GM19025 (cell line): ENCODE results near the gene NSUN4.

Experiments used
- ATAC-seq: cut with Tn5 transposase; IDR thresholded peaks from one replicate; pipeline ENCODE4 v1.9.1; 2021; ENCODE audit warnings: mild to moderate bottlenecking, low read depth, moderate library complexity; ENCODE audit not compliant: unreplicated experiment

NSUN4 gene

DNA sequence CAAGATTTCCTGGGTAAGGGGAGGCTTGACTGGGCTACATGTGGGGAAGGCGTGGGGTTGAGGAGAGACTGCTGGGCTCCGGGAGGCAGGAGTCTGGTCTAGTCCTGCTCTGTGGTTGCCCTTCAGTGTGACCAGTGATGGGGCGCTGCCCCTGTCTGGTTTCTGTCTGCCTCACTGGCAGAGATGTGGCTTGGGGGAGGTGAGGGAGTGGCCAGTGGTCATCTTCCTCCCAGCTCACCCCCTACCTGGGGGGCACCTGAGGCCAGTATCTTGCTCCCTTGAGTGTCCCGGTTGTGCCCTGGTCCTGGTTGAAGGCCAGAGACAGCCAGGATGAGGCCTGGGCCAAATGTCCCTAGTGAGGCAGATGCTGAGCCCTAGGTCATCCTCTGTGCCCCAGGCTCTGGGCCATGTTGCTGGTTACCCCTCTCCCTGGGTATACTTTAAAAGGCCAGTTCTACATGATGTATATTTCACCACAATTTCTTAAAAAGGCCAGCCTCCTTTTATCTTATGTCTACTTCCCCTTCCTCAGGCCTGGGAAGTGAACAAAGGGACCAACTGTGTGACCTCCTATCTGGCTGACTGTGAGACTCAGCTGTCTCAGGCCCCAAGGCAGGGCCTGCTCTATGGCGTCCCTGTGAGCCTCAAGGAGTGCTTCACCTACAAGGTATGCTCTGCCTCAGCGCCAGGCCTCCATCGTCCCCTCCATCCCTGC lies 64.0 kb downstream of the NSUN4 start:
- no peak for ATAC-seq

- no peak for ATAC-seq
Measured at GRCh38 chr1:46405197-46405555, 64.6 kb downstream of the NSUN4 start.

GRCh38 chr1:46405724-46406123 lies 65.1 kb downstream of the NSUN4 start:
- ATAC-seq: no peak

- no peak for ATAC-seq
Measured at GRCh38 chr1:46406881-46407608, 66.4 kb downstream of the NSUN4 start.

- no peak for ATAC-seq
Measured at GRCh38 chr1:46407636-46408035, 67.0 kb downstream of the NSUN4 start.

DNA sequence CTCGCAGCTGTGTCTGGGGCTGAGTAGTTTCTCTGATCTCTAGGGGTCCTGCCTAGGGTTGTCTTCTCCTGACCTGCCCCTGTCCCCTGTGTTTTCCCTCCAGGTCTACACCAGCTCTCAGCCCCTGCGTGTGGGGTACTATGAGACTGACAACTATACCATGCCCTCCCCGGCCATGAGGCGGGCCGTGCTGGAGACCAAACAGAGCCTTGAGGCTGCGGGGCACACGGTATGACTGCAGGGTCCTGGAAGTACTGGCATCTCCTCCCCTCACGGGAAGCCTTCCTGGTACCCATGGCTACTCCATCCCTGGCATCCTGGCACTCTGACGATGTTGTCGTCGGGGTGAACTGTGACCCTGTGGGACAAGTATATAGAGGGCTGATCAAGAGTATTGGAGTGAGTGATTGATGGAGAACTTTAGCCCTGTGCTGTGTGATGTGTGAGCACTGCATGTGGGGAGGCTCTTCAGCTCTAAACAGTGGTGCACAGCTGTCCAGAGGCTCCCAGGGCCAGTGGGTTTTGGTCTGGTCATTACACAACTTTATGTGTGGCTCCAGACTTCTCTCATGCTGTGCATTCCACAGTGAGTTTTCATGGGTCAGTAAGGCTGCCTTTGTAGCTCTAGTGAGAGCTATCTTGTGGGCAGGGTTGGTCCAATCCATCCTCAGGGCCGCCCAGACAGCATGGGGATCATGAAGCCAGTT lies 67.9 kb downstream of the NSUN4 start:
- no peak for ATAC-seq

DNA sequence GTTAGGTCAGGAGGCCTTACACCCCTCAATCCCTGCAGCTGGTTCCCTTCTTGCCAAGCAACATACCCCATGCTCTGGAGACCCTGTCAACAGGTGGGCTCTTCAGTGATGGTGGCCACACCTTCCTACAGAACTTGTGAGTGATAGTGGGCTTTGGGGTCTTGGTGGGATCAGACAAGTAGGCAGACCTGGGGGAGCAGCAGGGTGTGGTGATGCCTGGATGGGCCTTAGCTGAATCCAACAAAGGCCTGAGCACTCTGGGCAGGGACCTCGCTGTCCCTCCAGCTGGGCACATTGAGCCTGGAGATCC lies 68.4 kb downstream of the NSUN4 start:
- no peak for ATAC-seq

DNA sequence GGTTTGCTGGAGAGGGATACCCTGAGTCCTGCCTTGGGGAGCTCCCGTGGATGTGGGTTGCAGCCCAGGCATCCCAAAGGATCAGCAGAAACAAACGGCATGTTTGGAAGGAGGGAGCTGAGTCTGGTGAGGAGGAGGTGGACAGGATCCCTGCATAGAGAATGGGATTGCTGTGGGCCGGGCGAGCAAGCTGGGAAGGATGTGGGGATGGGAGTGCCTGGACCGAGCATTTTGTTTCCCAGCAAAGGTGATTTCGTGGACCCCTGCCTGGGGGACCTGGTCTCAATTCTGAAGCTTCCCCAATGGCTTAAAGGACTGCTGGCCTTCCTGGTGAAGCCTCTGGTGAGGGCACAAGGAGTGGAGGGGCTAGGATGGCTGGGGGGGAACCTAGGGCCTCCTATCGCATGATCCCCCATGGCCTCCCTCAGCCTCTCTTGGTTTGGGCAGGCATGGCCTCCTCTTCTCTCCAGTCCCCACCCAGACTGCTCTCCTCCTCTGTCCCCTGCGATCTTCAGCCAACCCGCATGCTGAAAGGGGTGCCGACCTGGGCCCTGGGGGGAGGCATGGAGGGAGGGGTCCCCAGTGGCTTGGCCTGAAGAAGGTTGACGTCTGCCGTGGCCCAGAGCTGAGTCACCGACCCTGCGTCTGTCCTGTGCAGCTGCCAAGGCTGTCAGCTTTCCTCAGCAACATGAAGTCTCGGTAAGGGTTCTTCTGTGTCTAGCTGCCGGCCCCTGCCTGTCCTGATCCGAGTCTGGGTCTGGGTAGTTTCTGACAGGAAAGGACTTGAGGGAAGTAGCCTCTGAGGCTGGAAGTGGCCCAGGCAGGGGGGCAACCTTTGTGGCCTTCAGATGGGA lies 69.8 kb downstream of the NSUN4 start:
- ATAC-seq: no peak

GRCh38 chr1:46411010-46411405 lies 70.4 kb downstream of the NSUN4 start:
- ATAC-seq: no peak
